Raji (cell line): ENCODE results near the gene RIN1.

Source experiments
- POLR2A ChIP-seq: IDR thresholded peaks from 2 replicates; pipeline ENCODE4 v1.6.1; 2011; ENCODE audit warnings: low read depth, low read length, control low read depth; ENCODE audit not compliant: insufficient read depth

The RIN1 gene

GRCh38 chr11:66286699-66287098, 49.5 kb downstream of the RIN1 start:
- no peak for TF ChIP-seq POLR2A

- TF ChIP-seq POLR2A: no peak
Measured at GRCh38 chr11:66285250-66285947, 50.8 kb downstream of the RIN1 start.

GRCh38 chr11:66284526-66285078, 51.6 kb downstream of the RIN1 start:
- no peak for TF ChIP-seq POLR2A

GRCh38 chr11:66283461-66284105, 52.7 kb downstream of the RIN1 start:
- TF ChIP-seq POLR2A: no peak

- peak; percentile 62 for TF ChIP-seq POLR2A
Measured at GRCh38 chr11:66282468-66283455, 53.5 kb downstream of the RIN1 start.
